Measurements from ENCODE around the gene TM4SF20. TPM values are rescaled to one million over a fixed set of nuclear protein-coding genes. Genes with fewer than 3 reads are reported as not detected.

TM4SF20 gene
- total RNA-seq, 2 experiments from 2014 or later = not detected

- H3K4me2 ChIP-seq (ENCODE audit: low read length) = no peak overlapping the region
- no peak overlapping the region for H3K27ac ChIP-seq (ENCODE audit: low read depth, low read length, poor library complexity, severe bottlenecking)
- no peaks in the 10 kb centered on the region for H3K79me2 ChIP-seq (ENCODE audit: insufficient read depth, low read depth, low read length)
- DNase-seq (ENCODE audit: low spot score) = no peak
- H2AFZ ChIP-seq (ENCODE audit: low read length) = no peak overlapping the region
- no peak for TF ChIP-seq CTCF (conservative IDR thresholded peaks at IDR 0.05; ENCODE audit: low read length)
- TF ChIP-seq EZH2phosphoT487 (IDR thresholded peaks at IDR 0.05; ENCODE audit: borderline replicate concordance, low read depth, low read length) = no peak
- H3K9me2 ChIP-seq (ENCODE audit: insufficient read depth, low read length) = no peaks in the 10 kb centered on the region
- peaks cover 57% of the 10 kb centered on the region; the same call in 1 of the 2 replicates for H3K36me3 ChIP-seq (ENCODE audit: insufficient read depth, low read length)
- intact Hi-C loops (cut with micrococcal nuclease; ENCODE audit: unreplicated experiment) = no loop called here
- H4K20me1 ChIP-seq (ENCODE audit: insufficient read depth, low read length) = no peaks in the 10 kb centered on the region
- POLR2A ChIA-PET = no interaction called here
- H3K9me3 ChIP-seq (ENCODE audit: low read length) = no peaks in the 10 kb centered on the region
- no peaks in the 10 kb centered on the region for H3K4me1 ChIP-seq (ENCODE audit: insufficient read depth, low read length, poor library complexity, severe bottlenecking)
- H3K4me3 ChIP-seq (ENCODE audit: low read depth, low read length, poor library complexity, severe bottlenecking) = no peak overlapping the region
- no TSS peak for BruUV-seq (replicated peaks)
- CTCF ChIA-PET (ENCODE audit: unreplicated experiment) = no interaction called here
These were observed 34.9 kb downstream of the TM4SF20 start for GRCh38 chr2:227344231-227344630.

- H3K27ac ChIP-seq (ENCODE audit: low read depth, low read length, poor library complexity, severe bottlenecking) = no peak overlapping the region
- H3K4me3 ChIP-seq (ENCODE audit: low read depth, low read length, poor library complexity, severe bottlenecking) = no peak overlapping the region
- POLR2A ChIA-PET = interaction anchor here (0.6 to 1.0 kb wide), 2 partner anchors 8 to 277 kb away, joined by 4 read pairs; no protein-coding TSS in a partner anchor
- H3K4me1 ChIP-seq (ENCODE audit: insufficient read depth, low read length, poor library complexity, severe bottlenecking) = no peaks in the 10 kb centered on the region
- CTCF ChIA-PET (ENCODE audit: unreplicated experiment) = no interaction called here
- no peak for DNase-seq (ENCODE audit: low spot score)
- H4K20me1 ChIP-seq (ENCODE audit: insufficient read depth, low read length) = no peaks in the 10 kb centered on the region
- no peak for TF ChIP-seq EZH2phosphoT487 (IDR thresholded peaks at IDR 0.05; ENCODE audit: borderline replicate concordance, low read depth, low read length)
- H2AFZ ChIP-seq (ENCODE audit: low read length) = no peak overlapping the region
- no peak overlapping the region for H3K4me2 ChIP-seq (ENCODE audit: low read length)
- H3K79me2 ChIP-seq (ENCODE audit: insufficient read depth, low read depth, low read length) = no peaks in the 10 kb centered on the region
- no peaks in the 10 kb centered on the region for H3K9me3 ChIP-seq (ENCODE audit: low read length)
- no TSS peak for BruUV-seq (replicated peaks)
- intact Hi-C loops (cut with micrococcal nuclease; ENCODE audit: unreplicated experiment) = no loop called here
- peaks cover 45% of the 10 kb centered on the region; the same call in 1 of the 2 replicates for H3K36me3 ChIP-seq (ENCODE audit: insufficient read depth, low read length)
- H3K9me2 ChIP-seq (ENCODE audit: insufficient read depth, low read length) = no peaks in the 10 kb centered on the region
These were observed 37.6 kb downstream of the TM4SF20 start for GRCh38 chr2:227341553-227341952.

GRCh38 chr2:227340106-227340505 lies 39.0 kb downstream of the TM4SF20 start:
- no peaks in the 10 kb centered on the region for H3K79me2 ChIP-seq (ENCODE audit: insufficient read depth, low read depth, low read length)
- no peaks in the 10 kb centered on the region for H4K20me1 ChIP-seq (ENCODE audit: insufficient read depth, low read length)
- H3K9me3 ChIP-seq (ENCODE audit: low read length) = no peaks in the 10 kb centered on the region
- BruUV-seq (replicated peaks) = no TSS peak
- no peaks in the 10 kb centered on the region for H3K9me2 ChIP-seq (ENCODE audit: insufficient read depth, low read length)
- H3K27ac ChIP-seq (ENCODE audit: low read depth, low read length, poor library complexity, severe bottlenecking) = no peak overlapping the region
- POLR2A ChIA-PET = interaction anchor here (0.6 to 2.7 kb wide), 4 partner anchors 8 to 211 kb away, joined by 3 to 12 read pairs (median 4); no protein-coding TSS in a partner anchor
- no peak overlapping the region for H3K4me3 ChIP-seq (ENCODE audit: low read depth, low read length, poor library complexity, severe bottlenecking)
- CTCF ChIA-PET (ENCODE audit: unreplicated experiment) = no interaction called here
- intact Hi-C loops (cut with micrococcal nuclease; ENCODE audit: unreplicated experiment) = no loop called here
- TF ChIP-seq CTCF (conservative IDR thresholded peaks at IDR 0.05; ENCODE audit: low read length) (no peak), EZH2phosphoT487 (IDR thresholded peaks at IDR 0.05; ENCODE audit: borderline replicate concordance, low read depth, low read length) (no peak)
- H3K4me2 ChIP-seq (ENCODE audit: low read length) = no peak overlapping the region
- H3K36me3 ChIP-seq (ENCODE audit: insufficient read depth, low read length) = peaks cover 51% of the 10 kb centered on the region
- no peaks in the 10 kb centered on the region for H3K4me1 ChIP-seq (ENCODE audit: insufficient read depth, low read length, poor library complexity, severe bottlenecking)
- no peak overlapping the region for H2AFZ ChIP-seq (ENCODE audit: low read length)
- no peak for DNase-seq (ENCODE audit: low spot score)

Data from OCI-LY7 (cell line).